HEK293 (cell line): ENCODE results near the gene CA9.

ENCODE experiments used
- CTCF ChIP-seq: fragments of 450-650 bp; formaldehyde crosslinking; IDR thresholded peaks from 2 replicates; pipeline ENCODE4 v1.5.1; 2016; ENCODE audit warnings: missing biosample characterization, missing genetic modification characterization
- HOXC10 ChIP-seq: sonication (generic); formaldehyde crosslinking; IDR thresholded peaks from 2 replicates; pipeline ENCODE4 v1.8.1; 2023; ENCODE audit warnings: mild to moderate bottlenecking, missing genetic modification reagents
- MZF1 ChIP-seq: fragments of 450-650 bp; formaldehyde crosslinking; IDR thresholded peaks from 2 replicates; pipeline ENCODE4 v1.5.1; 2017; ENCODE audit warnings: missing biosample characterization, missing genetic modification characterization, borderline replicate concordance
- PRDM1 ChIP-seq: fragments of 450-650 bp; formaldehyde crosslinking; IDR thresholded peaks from 2 replicates; pipeline ENCODE4; 2016; ENCODE audit warnings: missing biosample characterization, missing genetic modification characterization
- ZNF138 ChIP-seq: fragments of 450-650 bp; formaldehyde crosslinking; IDR thresholded peaks from 2 replicates; pipeline ENCODE4 v1.5.1; 2016; ENCODE audit warnings: missing biosample characterization, missing genetic modification characterization, borderline replicate concordance
- TF ChIP-seq, protein P1 (sequence below): fragments of 450-650 bp; formaldehyde crosslinking; IDR thresholded peaks from 2 replicates; pipeline ENCODE4 v1.5.1; 2016; ENCODE audit warnings: missing biosample characterization, missing genetic modification characterization

DNA sequence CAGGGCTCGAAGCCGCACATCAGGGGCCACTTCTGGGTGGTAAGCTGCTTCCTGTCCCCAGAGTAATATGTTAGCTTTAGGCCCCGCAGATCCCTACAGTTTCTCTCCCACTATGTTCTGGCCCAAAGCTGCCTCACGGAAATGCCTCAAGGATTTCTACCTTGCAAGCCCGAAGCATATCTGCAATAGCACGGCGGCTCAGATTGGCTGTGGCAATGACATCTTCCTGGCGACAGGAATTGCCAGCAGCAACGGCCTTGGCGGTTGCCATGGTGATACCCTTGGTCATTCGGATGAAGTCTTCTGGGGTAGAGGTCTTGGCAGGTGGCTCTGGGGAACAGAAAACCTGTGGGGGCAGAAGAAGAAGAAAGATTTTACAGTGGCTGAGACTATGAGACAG lies 26.3 kb downstream of the CA9 start:
- TF ChIP-seq, protein P1, sequence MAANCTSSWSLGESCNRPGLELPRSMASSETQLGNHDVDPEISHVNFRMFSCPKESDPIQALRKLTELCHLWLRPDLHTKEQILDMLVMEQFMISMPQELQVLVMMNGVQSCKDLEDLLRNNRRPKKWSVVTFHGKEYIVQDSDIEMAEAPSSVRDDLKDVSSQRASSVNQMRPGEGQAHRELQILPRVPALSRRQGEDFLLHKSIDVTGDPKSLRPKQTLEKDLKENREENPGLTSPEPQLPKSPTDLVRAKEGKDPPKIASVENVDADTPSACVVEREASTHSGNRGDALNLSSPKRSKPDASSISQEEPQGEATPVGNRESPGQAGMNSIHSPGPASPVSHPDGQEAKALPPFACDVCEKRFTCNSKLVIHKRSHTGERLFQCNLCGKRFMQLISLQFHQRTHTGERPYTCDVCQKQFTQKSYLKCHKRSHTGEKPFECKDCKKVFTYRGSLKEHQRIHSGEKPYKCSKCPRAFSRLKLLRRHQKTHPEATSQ (tag by site-specific recombination), result no peak
- TF ChIP-seq CTCF (tag by site-specific recombination) (no peak), PRDM1 (tag by site-specific recombination) (no peak), MZF1 (tag by site-specific recombination) (no peak), ZNF138 (tag by site-specific recombination) (no peak), HOXC10 (CRISPR knock-in tag) (no peak)
